ENCODE data around the gene NAA10. TPM values are rescaled to one million over a fixed set of nuclear protein-coding genes. Genes with fewer than 3 reads are reported as not detected.
A peak's percentile ranks its signal among the peaks of the same experiment; 100 is the strongest.

NAA10 gene
- total RNA-seq, 1 experiment from 2014 or later = 124 TPM

DNA sequence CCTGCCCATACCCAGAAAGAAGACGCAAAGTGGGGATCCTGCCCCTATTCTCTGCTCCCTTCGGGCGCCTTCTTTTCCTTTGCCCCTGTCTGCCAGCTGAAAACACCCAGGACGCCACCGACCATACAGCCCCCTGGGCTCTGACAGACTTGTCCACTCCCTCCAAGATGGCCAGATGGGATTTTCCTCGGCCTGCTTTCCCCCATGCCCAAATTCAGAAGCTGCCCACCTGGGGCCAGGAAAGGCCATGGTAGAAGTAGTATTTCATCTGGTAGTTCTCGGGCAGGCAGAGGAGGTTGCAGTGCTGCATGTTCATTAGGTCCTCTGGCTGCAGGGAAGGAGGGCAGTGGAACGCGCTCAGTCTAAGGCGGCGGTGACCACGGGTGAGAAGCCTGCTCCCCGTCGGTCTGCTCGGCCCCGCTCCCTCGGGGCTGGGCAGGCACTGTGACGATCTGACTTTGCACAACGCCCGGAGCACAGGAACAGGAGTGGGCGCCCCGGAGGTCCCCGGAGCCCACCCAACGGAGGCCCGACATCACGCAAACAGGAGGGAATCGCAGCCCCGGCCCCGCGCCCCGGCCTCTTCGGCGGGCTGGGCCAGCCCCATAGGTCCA, 582 bp downstream of the NAA10 start:
- BruUV-seq (replicated peaks) = TSS peak; percentile 53
- peak overlapping the region; percentile 79 for H3K4me2 ChIP-seq (ENCODE audit: low read length)
- ATAC-seq (peak; percentile 7; the same call in 1 of the 2 replicates), DNase-seq (ENCODE audit: low read depth, low spot score) (no peak)
- POLR2A ChIA-PET = no interaction called here
- CTCF ChIA-PET = interaction anchor here (1.0 kb wide), 1 partner anchor 13 kb away, joined by 6 read pairs; no protein-coding TSS in a partner anchor
- H4K20me1 ChIP-seq (ENCODE audit: insufficient read depth) = no peaks in the 10 kb centered on the region
- H3K4me1 ChIP-seq (ENCODE audit: control insufficient read depth in 1 of 2, insufficient read depth in 2 of 2, low read length in 2 of 2) = peaks cover 9 to 19% of the 10 kb centered on the region in 2 experiments
- TF ChIP-seq ZFX (IDR thresholded peaks at IDR 0.05) (peak; percentile 42; the same call in 1 of the 2 replicates), CEBPB (IDR thresholded peaks at IDR 0.05; ENCODE audit: low read depth) (no peak), RAD21 (IDR thresholded peaks at IDR 0.05; ENCODE audit: low read depth) (no peak)
- TF ChIP-seq, protein P1, sequence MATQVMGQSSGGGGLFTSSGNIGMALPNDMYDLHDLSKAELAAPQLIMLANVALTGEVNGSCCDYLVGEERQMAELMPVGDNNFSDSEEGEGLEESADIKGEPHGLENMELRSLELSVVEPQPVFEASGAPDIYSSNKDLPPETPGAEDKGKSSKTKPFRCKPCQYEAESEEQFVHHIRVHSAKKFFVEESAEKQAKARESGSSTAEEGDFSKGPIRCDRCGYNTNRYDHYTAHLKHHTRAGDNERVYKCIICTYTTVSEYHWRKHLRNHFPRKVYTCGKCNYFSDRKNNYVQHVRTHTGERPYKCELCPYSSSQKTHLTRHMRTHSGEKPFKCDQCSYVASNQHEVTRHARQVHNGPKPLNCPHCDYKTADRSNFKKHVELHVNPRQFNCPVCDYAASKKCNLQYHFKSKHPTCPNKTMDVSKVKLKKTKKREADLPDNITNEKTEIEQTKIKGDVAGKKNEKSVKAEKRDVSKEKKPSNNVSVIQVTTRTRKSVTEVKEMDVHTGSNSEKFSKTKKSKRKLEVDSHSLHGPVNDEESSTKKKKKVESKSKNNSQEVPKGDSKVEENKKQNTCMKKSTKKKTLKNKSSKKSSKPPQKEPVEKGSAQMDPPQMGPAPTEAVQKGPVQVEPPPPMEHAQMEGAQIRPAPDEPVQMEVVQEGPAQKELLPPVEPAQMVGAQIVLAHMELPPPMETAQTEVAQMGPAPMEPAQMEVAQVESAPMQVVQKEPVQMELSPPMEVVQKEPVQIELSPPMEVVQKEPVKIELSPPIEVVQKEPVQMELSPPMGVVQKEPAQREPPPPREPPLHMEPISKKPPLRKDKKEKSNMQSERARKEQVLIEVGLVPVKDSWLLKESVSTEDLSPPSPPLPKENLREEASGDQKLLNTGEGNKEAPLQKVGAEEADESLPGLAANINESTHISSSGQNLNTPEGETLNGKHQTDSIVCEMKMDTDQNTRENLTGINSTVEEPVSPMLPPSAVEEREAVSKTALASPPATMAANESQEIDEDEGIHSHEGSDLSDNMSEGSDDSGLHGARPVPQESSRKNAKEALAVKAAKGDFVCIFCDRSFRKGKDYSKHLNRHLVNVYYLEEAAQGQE (IDR thresholded peaks at IDR 0.05; ENCODE audit: low read depth) = no peak
- H3K4me3 ChIP-seq (replicated peaks in 1 of 2; ENCODE audit: low read depth in 1 of 2, low read length in 2 of 2) = peak overlapping the region; percentile 71 to 77
- peaks cover 0 to 5% of the 10 kb centered on the region in 2 experiments; a peak in 2 of 4 replicates for H3K36me3 ChIP-seq (ENCODE audit: control insufficient read depth in 1 of 2, insufficient read depth in 2 of 2, low read length in 2 of 2)
- peaks cover 30% of the 10 kb centered on the region for H3K79me2 ChIP-seq (ENCODE audit: insufficient read depth, low read length)
- no peaks in the 10 kb centered on the region for H3K9me2 ChIP-seq (ENCODE audit: insufficient read depth)
- H3K27ac ChIP-seq (ENCODE audit: low read depth, low read length) = peak overlapping the region; percentile 74
- no peak overlapping the region for H2AFZ ChIP-seq (ENCODE audit: low read depth, low read length, poor library complexity, severe bottlenecking)
- no peaks in the 10 kb centered on the region for H3K9me3 ChIP-seq (ENCODE audit: control insufficient read depth in 1 of 2, insufficient read depth in 1 of 2, low read depth in 1 of 2, low read length in 2 of 2)
- RAD21 ChIA-PET (ENCODE audit: low non-redundant PET in 1 of 2, low total read pairs in 2 of 2, uncharacterized antibody in 2 of 2, unreplicated experiment in 2 of 2) = no interaction called here
- H3K9ac ChIP-seq (ENCODE audit: low read length) = peak overlapping the region; percentile 81
- no peaks in the 10 kb centered on the region for H3K27me3 ChIP-seq (ENCODE audit: insufficient read depth, low read length)
- intact Hi-C loops (cut with micrococcal nuclease) = no loop called here

GRCh38 chrX:153933748-153934147, 1.1 kb downstream of the NAA10 start:
- ChIA-PET RAD21 (ENCODE audit: low non-redundant PET in 1 of 2, low total read pairs in 2 of 2, uncharacterized antibody in 2 of 2, unreplicated experiment in 2 of 2) (no interaction called here), POLR2A (no interaction called here), CTCF (no interaction called here)
- Histone ChIP-seq H4K20me1 (ENCODE audit: insufficient read depth) (no peaks in the 10 kb centered on the region), H3K79me2 (ENCODE audit: insufficient read depth, low read length) (peaks cover 30% of the 10 kb centered on the region), H2AFZ (ENCODE audit: low read depth, low read length, poor library complexity, severe bottlenecking) (no peak overlapping the region), H3K4me3 (replicated peaks in 1 of 2; ENCODE audit: low read depth in 1 of 2, low read length in 2 of 2) (peak overlapping the region; percentile 71 to 77), H3K4me2 (ENCODE audit: low read length) (peak overlapping the region; percentile 79), H3K27ac (ENCODE audit: low read depth, low read length) (peak overlapping the region; percentile 74), H3K36me3 (ENCODE audit: control insufficient read depth in 1 of 2, insufficient read depth in 2 of 2, low read length in 2 of 2) (peaks cover 0 to 5% of the 10 kb centered on the region in 2 experiments; a peak in 2 of 4 replicates), H3K9me2 (ENCODE audit: insufficient read depth) (no peaks in the 10 kb centered on the region), H3K4me1 (ENCODE audit: control insufficient read depth in 1 of 2, insufficient read depth in 2 of 2, low read length in 2 of 2) (peaks cover 14 to 24% of the 10 kb centered on the region in 2 experiments), H3K9me3 (ENCODE audit: control insufficient read depth in 1 of 2, insufficient read depth in 1 of 2, low read depth in 1 of 2, low read length in 2 of 2) (no peaks in the 10 kb centered on the region), H3K9ac (ENCODE audit: low read length) (peak overlapping the region; percentile 81), H3K27me3 (ENCODE audit: insufficient read depth, low read length) (no peaks in the 10 kb centered on the region)
- ATAC-seq = no peak
- no TSS peak for BruUV-seq (replicated peaks)
- TF ChIP-seq SRF (IDR thresholded peaks at IDR 0.05; ENCODE audit: low read depth) = no peak
- no peak for TF ChIP-seq MAX (IDR thresholded peaks at IDR 0.05)
- TF ChIP-seq, protein P2, sequence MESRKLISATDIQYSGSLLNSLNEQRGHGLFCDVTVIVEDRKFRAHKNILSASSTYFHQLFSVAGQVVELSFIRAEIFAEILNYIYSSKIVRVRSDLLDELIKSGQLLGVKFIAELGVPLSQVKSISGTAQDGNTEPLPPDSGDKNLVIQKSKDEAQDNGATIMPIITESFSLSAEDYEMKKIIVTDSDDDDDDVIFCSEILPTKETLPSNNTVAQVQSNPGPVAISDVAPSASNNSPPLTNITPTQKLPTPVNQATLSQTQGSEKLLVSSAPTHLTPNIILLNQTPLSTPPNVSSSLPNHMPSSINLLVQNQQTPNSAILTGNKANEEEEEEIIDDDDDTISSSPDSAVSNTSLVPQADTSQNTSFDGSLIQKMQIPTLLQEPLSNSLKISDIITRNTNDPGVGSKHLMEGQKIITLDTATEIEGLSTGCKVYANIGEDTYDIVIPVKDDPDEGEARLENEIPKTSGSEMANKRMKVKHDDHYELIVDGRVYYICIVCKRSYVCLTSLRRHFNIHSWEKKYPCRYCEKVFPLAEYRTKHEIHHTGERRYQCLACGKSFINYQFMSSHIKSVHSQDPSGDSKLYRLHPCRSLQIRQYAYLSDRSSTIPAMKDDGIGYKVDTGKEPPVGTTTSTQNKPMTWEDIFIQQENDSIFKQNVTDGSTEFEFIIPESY (IDR thresholded peaks at IDR 0.05; ENCODE audit: extremely low read depth, insufficient replicate concordance, low read length) = no peak
- no peak for TF ChIP-seq JUND (IDR thresholded peaks at IDR 0.05)
- intact Hi-C loops (cut with micrococcal nuclease) = no loop called here
- no peak for DNase-seq (ENCODE audit: low read depth, low spot score)
